ENCODE measurements around the gene SEPHS1.

The SEPHS1 gene

GRCh38 chr10:13328613-13329012 is 19.5 kb downstream of the SEPHS1 start:
- in situ Hi-C loops (cut with MboI; ENCODE audit: low sequenced_read_pairs): no loop called here

GRCh38 chr10:13328126-13328525 is 20.0 kb downstream of the SEPHS1 start:
- in situ Hi-C loops (cut with MboI; ENCODE audit: low sequenced_read_pairs): no loop called here

GRCh38 chr10:13327534-13327933 is 20.6 kb downstream of the SEPHS1 start:
- in situ Hi-C loops (cut with MboI; ENCODE audit: low sequenced_read_pairs): no loop called here

DNA sequence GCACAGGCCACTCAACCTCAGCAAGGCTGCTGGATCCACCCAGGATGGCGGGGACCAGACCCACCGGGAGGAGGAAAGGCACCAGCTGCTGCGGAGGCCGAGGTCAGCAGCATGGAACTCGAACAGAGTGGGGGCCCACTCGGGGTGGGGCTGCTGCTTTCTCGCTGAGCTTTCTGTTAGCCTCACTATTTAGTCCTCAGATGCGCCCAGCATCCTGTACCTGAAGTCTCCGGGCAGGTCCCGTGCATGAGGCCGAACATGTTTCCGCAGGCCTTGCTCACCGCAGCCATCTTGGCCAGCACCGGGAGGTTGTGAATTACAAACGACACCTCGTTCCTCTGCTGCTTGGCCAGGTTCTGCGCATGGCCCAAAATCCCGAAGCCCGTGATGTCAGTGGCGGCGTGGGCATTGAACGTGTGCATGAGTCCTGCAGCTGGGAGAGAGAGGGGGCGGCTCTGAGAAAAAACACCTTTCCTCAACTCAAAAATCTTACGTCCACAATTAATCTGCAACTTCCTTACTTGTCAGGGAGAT is 25.4 kb downstream of the SEPHS1 start:
- in situ Hi-C loops (cut with MboI; ENCODE audit: low sequenced_read_pairs): no loop called here

DNA sequence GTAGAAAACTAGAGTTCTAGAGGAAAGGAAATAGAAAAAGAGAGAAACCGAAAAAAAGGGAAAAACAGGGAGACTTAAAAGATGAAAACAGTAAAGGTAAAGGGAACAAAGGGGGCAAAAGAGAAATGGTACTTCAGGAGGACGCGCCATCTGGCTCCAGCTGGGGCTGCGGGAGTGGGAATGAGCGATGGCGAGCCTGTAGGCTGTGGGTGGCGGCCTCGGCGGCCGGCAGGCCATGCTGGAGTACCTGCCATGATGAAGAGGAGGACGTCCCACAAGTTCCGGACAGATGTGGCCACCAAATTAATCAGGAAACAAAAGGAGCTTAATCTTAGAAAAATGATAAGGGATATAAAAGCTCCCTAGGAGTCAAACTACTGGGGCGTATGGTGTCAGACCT is 26.5 kb downstream of the SEPHS1 start:
- in situ Hi-C loops (cut with MboI; ENCODE audit: low sequenced_read_pairs): no loop called here

- in situ Hi-C loops (cut with MboI; ENCODE audit: low sequenced_read_pairs): no loop called here
These were observed 28.9 kb downstream of the SEPHS1 start for GRCh38 chr10:13319166-13319565.

DNA sequence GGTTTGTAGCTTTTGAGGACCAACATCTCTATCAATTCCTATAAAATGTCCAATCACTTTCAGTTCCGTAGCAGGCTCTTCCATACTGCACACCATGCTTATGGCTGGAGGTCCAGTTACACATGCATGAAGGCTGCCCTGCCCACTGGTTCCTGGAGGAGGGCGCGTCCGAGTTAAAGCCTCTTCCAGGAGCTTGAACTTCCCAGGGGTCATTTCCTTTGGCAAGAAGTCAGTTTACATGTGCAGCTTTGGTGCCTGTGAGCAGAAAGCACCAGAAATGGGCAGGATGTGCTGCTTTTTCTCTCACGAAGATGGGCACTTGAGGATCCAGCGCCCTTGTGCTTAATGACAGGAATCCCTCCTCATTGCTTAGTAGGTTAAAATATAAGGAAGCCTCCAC is 30.6 kb downstream of the SEPHS1 start:
- in situ Hi-C loops (cut with MboI; ENCODE audit: low sequenced_read_pairs): no loop called here

GRCh38 chr10:13316635-13317311 is 31.3 kb downstream of the SEPHS1 start:
- in situ Hi-C loops (cut with MboI; ENCODE audit: low sequenced_read_pairs): no loop called here

DNA sequence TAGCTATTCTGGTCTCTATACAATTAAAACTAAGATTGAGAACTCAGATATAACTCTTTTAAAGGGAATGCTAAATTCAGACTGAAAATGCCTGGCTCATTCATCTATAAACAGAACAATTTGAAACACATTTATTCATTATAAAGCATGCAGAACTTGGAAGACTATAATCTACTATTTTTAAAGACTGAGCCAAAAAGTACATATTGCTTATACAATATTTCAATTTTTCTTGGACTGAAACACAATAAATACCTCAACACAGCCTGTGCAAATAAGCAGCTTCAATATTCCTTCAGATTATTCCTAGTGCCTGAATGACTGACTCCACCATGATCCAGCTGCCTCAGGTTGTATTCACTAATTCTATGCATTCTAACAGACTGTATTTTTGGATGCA is 32.7 kb downstream of the SEPHS1 start:
- in situ Hi-C loops (cut with MboI; ENCODE audit: low sequenced_read_pairs): no loop called here

GRCh38 chr10:13311177-13311575 is 36.9 kb downstream of the SEPHS1 start:
- in situ Hi-C loops (cut with MboI; ENCODE audit: low sequenced_read_pairs): no loop called here

DNA sequence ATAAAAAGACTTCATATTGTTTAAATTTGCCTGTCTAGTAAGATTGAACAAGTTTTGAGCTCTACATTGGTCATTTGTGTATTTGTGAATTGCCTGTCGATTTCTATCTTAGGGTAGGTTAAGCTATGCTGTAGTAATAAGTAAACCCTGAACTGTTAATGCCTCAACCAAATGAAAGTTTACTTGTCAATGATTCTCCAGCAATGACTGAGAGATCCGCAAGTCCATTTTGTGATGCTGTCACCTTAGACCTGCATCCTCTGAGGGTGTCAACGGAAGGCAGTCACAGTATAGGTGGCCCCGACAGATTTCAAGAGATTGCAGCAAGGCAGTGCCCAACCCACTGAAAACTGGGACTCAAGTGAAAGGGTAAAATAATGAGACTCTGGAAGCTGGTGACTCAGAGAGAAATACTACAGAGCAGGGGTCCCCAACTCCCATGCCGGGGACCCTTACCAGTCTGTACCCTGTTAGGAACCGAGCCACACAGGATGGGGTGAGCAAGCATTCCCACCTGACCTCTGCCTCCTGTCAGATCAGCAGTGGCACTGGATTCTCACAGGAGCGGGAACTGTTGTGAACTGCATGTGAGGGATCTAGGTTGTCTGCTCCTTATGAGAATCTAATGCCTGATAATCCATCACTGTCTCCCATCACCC is 37.4 kb downstream of the SEPHS1 start:
- in situ Hi-C loops (cut with MboI; ENCODE audit: low sequenced_read_pairs): no loop called here

- in situ Hi-C loops (cut with MboI; ENCODE audit: low sequenced_read_pairs): no loop called here
These were observed 38.3 kb downstream of the SEPHS1 start for GRCh38 chr10:13309792-13310191.

- in situ Hi-C loops (cut with MboI; ENCODE audit: low sequenced_read_pairs): no loop called here
These were observed 40.0 kb downstream of the SEPHS1 start for GRCh38 chr10:13308096-13308495.

DNA sequence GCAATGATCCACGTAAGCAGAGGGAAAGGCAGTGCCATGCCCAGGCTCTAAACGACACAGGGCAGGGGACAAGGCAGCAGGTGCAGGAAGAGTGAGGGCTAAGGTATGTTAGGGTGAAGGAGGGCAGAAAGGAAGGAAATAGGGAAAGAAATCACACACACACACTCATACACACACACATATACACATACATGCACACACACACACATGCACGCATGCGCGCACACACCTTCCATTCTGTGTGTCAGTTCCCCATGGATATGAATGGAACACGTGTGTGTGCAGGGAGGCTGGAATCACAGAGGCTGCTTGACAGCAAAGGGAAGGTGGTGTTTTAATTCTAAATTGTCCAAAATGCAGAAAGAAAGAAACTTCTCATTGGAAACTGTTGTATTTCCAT is 42.0 kb downstream of the SEPHS1 start:
- in situ Hi-C loops (cut with MboI; ENCODE audit: low sequenced_read_pairs): no loop called here

- in situ Hi-C loops (cut with MboI; ENCODE audit: low sequenced_read_pairs): no loop called here
These were observed 45.1 kb downstream of the SEPHS1 start for GRCh38 chr10:13302821-13303555.

DNA sequence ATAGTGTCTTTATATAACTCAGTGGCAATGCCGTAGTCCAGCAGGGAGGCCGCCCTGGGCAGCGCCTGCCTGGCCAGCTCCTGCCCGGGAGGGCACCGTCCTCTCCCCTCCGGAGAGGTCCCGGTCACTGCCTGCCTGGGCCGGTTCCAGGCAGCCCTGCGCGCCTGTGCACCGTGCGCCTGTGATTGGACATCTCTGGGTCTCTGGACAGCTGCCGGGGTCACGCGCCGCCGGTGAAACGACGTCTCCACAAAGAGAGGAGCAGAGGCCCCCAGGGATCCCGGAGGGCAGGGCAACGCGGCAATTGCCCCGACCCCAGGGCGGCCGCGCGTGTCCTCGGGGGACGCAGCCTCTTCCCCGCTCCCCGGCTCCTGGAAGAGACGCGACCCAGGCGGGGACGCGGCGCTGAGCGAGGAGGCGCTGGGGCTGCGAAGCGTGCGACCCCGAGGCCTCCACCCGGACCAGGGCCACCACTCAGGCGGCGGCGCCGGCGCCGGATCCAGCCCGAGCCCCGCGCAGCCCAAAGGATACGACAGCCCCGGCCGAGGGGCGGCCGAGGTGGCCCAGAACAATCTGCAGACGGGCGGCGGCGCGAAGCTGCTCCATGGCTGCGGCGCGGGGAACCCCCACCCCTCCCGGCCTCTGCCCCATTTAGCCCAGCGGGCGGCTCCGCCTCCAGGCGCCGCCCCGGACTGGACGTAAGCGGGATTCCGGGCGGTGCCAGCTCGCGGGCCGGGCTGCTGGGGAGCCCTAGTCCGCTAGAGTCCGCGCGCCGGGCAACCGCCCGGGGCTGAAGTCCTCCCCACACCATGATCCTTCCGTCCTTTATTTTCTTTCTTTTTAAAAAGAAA is 48.4 kb downstream of the SEPHS1 start, which contains the start of gene PHYH:
Gene PHYH, minus strand, starts transcription at position 628 of the 851 bp plus-strand sequence. Its CDS starts 22 bp downstream, at position 606.
- in situ Hi-C loops (cut with MboI; ENCODE audit: low sequenced_read_pairs): no loop called here

DNA sequence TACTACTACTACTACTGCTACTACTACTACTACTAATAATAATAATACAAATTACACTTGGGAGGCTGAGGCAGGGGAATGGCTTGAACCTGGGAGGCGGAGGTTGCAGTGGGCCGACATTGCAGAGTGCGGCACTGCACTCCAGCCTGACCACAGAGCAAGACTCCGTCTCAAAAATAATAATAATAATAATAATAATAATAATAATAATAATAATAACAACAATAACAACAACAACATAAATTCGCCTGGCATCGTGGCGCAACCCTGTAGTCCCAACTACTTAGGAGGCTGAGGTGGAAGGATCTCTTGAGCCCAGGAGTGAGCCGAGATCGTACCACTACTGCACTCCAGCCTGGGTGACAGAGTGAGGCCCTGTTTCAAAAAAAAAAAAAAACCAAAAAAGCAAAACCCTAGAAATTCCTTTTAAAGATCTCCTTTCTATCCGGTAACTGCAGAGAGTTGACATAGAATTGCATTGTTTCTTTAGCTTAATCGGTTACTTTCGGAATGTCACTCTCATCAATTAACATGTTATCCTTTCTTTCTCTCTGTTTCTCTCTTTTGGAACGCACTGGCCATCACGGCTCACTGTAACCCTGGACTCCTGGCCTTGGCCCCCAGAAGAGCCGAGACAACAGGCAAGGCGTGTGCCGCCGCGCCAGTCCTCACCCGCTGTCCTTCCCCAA is 49.2 kb downstream of the SEPHS1 start:
- in situ Hi-C loops (cut with MboI; ENCODE audit: low sequenced_read_pairs): no loop called here

- in situ Hi-C loops (cut with MboI; ENCODE audit: low sequenced_read_pairs): no loop called here
These were observed 51.6 kb downstream of the SEPHS1 start for GRCh38 chr10:13296476-13296875.

DNA sequence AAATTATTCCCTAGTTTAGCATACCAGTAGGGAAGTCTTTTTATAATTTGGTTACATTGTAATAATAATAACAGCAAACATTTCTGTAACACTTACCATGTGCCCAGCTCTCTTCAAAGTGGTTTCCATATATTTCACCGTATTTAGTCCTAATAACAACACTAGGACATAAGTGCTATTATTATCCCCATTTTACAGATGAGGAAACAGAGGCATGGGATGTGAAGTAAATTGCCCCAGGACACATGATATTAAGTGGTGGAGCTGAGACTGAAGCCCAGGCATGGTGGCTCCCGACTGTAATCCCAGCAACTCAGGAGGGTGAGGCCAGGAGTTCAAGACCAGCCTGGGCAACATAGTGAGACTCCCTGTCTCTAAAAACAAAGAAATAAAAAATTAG is 53.3 kb downstream of the SEPHS1 start:
- in situ Hi-C loops (cut with MboI; ENCODE audit: low sequenced_read_pairs): no loop called here

Measured in HL-60/S4 (cell line).